Thoracic aorta (tissue), 2 donors: ENCODE measurements around the gene MGLL. TPM values are rescaled to one million over a fixed set of nuclear protein-coding genes. Genes with fewer than 3 reads are reported as not detected.

Source experiments
- ATAC-seq: fragments of 150-250 bp; one replicate; pipeline ENCODE4 v1.8.0; 2017; ENCODE audit warnings: low read depth; ENCODE audit not compliant: insufficient number of reproducible peaks, low FRiP score
- DNase-seq: peaks from one replicate; pipeline ENCODE4 v3.0.0-alpha.2; 2020; ENCODE audit warnings: low spot score
- H3K27ac ChIP-seq, 2 donors: fragments of 200-600 bp; sonication (generic); 1 replicate in 1 of 2; 2 replicates in 1 of 2; pipeline ENCODE4 v1.5.1; 2016; ENCODE audit warnings: mild to moderate bottlenecking in 2 of 2, moderate library complexity in 2 of 2
- H3K27me3 ChIP-seq: fragments of 200-600 bp; sonication (generic); replicated peaks from 2 replicates; pipeline ENCODE4 v1.6.0; 2016; ENCODE audit warnings: mild to moderate bottlenecking; ENCODE audit not compliant: insufficient read depth
- H3K36me3 ChIP-seq: fragments of 200-600 bp; sonication (generic); one replicate; pipeline ENCODE4 v1.5.1; 2016
- H3K4me1 ChIP-seq, 2 donors: fragments of 200-600 bp; sonication (generic); 1 replicate in 1 of 2; 2 replicates in 1 of 2; pipeline versions ENCODE4 v1.5.1 to v1.6.0; 2016; ENCODE audit warnings: low read depth in 2 of 2, mild to moderate bottlenecking in 1 of 2; ENCODE audit not compliant: control insufficient read depth in 1 of 2
- H3K4me3 ChIP-seq: fragments of 200-600 bp; sonication (generic); 2 replicates; pipeline ENCODE4 v1.5.1; 2016; ENCODE audit warnings: mild to moderate bottlenecking
- H3K9me3 ChIP-seq: fragments of 200-600 bp; sonication (generic); 2 replicates; pipeline ENCODE4 v1.5.1; 2016
- CTCF ChIP-seq: fragments of 200-600 bp; sonication (generic); IDR thresholded peaks from one replicate; pipeline ENCODE4 v1.5.1; 2019; ENCODE audit warnings: antibody characterized with exemption
- total RNA-seq, 2 donors: library from RNA; depleted of rRNA; stranded (reverse); fragments of >200 nt; gene quantifications; one replicate each; pipeline versions ENCODE4 v1.1.0 to v1.2.3, GENCODE V29; 2016

MGLL gene
- total RNA-seq, 2 donors from 2014 or later = 57.6 to 71.8 TPM

- no peaks in the 10 kb centered on the region for H3K27me3 ChIP-seq
- H3K9me3 ChIP-seq = no peaks in the 10 kb centered on the region
- TF ChIP-seq CTCF = no peak
- H3K4me1 ChIP-seq = peaks cover 18 to 70% of the 10 kb centered on the region in 2 donors
- DNase-seq = no peak
- no peaks in the 10 kb centered on the region for H3K36me3 ChIP-seq
- H3K27ac ChIP-seq = no peak overlapping the region
- H3K4me3 ChIP-seq = no peak overlapping the region
- ATAC-seq = no peak
These were observed 108.2 kb downstream of the MGLL start for GRCh38 chr3:127714125-127714571.

- no peak for DNase-seq
These were observed 109.2 kb downstream of the MGLL start for GRCh38 chr3:127712881-127713771.

GRCh38 chr3:127712461-127712860 lies 109.9 kb downstream of the MGLL start:
- TF ChIP-seq CTCF = no peak
- peaks cover 21 to 85% of the 10 kb centered on the region in 2 donors for H3K4me1 ChIP-seq
- ATAC-seq = no peak
- H3K27ac ChIP-seq = peak overlapping the region; percentile 50 to 52
- no peaks in the 10 kb centered on the region for H3K36me3 ChIP-seq
- no peaks in the 10 kb centered on the region for H3K27me3 ChIP-seq
- no peak overlapping the region for H3K4me3 ChIP-seq
- no peak for DNase-seq
- H3K9me3 ChIP-seq = no peaks in the 10 kb centered on the region

More at GRCh38 chr3:127712881-127713771, 109.2 kb downstream of the MGLL start:
- no peak for ATAC-seq
- no peaks in the 10 kb centered on the region for H3K9me3 ChIP-seq
- no peak overlapping the region for H3K4me3 ChIP-seq
- no peaks in the 10 kb centered on the region for H3K36me3 ChIP-seq
- peak overlapping the region; percentile 50 to 52 for H3K27ac ChIP-seq
- no peak for TF ChIP-seq CTCF
- no peaks in the 10 kb centered on the region for H3K27me3 ChIP-seq
- peaks cover 20 to 78% of the 10 kb centered on the region in 2 donors for H3K4me1 ChIP-seq

GRCh38 chr3:127711896-127712295 lies 110.4 kb downstream of the MGLL start:
- Histone ChIP-seq H3K27ac (peak overlapping the region in 1 of 2 donors; percentile 52), H3K4me1 (peaks cover 21 to 90% of the 10 kb centered on the region in 2 donors)
- no peak for DNase-seq

More at GRCh38 chr3:127711896-127712295, 110.4 kb downstream of the MGLL start:
- Histone ChIP-seq H3K36me3 (no peaks in the 10 kb centered on the region), H3K9me3 (no peaks in the 10 kb centered on the region), H3K4me3 (no peak overlapping the region), H3K27me3 (no peaks in the 10 kb centered on the region)
- no peak for TF ChIP-seq CTCF
- ATAC-seq = no peak
